Measurements from ENCODE around the gene DBF4B. TPM values are rescaled to one million over a fixed set of nuclear protein-coding genes. Genes with fewer than 3 reads are reported as not detected.

Gene DBF4B
- polyA plus RNA-seq, 1 of the 3 experiments (the other 2 are of a cell fraction): 8.3 TPM

DNA sequence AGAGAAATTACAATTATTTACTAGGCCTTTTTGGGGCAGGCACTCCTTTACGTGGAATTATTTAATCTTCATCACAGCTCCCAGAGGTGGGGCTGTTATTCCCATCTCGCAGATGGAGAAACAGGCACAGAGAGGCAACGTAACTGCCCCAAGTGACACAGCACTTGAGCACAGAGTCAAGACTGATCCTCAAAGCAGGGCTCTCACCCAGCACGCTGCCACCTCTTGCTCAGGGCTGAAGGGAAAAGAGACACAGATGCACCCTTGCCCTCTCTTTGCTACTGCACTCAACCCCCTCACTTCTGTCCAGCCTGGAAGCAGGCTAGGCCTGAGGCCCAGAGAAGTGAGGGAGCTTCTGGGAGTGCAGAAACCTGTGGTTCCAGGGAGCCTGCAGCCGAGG, 54.7 kb downstream of the DBF4B start:
- no peaks in the 10 kb centered on the region for H3K36me3 ChIP-seq (replicated peaks in 1 of 2; ENCODE audit: control insufficient read depth in 1 of 2, insufficient read depth in 2 of 2, low read length in 1 of 2)
- no peaks in the 10 kb centered on the region for H3K9me2 ChIP-seq
- H3K27ac ChIP-seq (ENCODE audit: low read depth in 2 of 2, low read length in 1 of 2): no peak overlapping the region
- 81% methylated on average over 5 of the region's 5 CpGs for WGBS (ENCODE audit: low lambda C conversion rate)
- no peaks in the 10 kb centered on the region for H3K79me2 ChIP-seq (ENCODE audit: insufficient read depth)
- H3K9ac ChIP-seq: no peak overlapping the region
- H3K9me3 ChIP-seq: no peaks in the 10 kb centered on the region
- no peak overlapping the region for H3K4me3 ChIP-seq (ENCODE audit: low read depth in 2 of 2, low read length in 1 of 2)
- no peak overlapping the region for H2AFZ ChIP-seq (ENCODE audit: low read depth)
- TF ChIP-seq, protein P1, sequence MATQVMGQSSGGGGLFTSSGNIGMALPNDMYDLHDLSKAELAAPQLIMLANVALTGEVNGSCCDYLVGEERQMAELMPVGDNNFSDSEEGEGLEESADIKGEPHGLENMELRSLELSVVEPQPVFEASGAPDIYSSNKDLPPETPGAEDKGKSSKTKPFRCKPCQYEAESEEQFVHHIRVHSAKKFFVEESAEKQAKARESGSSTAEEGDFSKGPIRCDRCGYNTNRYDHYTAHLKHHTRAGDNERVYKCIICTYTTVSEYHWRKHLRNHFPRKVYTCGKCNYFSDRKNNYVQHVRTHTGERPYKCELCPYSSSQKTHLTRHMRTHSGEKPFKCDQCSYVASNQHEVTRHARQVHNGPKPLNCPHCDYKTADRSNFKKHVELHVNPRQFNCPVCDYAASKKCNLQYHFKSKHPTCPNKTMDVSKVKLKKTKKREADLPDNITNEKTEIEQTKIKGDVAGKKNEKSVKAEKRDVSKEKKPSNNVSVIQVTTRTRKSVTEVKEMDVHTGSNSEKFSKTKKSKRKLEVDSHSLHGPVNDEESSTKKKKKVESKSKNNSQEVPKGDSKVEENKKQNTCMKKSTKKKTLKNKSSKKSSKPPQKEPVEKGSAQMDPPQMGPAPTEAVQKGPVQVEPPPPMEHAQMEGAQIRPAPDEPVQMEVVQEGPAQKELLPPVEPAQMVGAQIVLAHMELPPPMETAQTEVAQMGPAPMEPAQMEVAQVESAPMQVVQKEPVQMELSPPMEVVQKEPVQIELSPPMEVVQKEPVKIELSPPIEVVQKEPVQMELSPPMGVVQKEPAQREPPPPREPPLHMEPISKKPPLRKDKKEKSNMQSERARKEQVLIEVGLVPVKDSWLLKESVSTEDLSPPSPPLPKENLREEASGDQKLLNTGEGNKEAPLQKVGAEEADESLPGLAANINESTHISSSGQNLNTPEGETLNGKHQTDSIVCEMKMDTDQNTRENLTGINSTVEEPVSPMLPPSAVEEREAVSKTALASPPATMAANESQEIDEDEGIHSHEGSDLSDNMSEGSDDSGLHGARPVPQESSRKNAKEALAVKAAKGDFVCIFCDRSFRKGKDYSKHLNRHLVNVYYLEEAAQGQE (IDR thresholded peaks at IDR 0.05; ENCODE audit: low read depth, low read length): no peak
- TF ChIP-seq TCF12 (IDR thresholded peaks at IDR 0.05): no peak
- TF ChIP-seq CHD2 (IDR thresholded peaks at IDR 0.05; ENCODE audit: low read length, partially characterized antibody): no peak
- TF ChIP-seq GABPA (IDR thresholded peaks at IDR 0.05; ENCODE audit: low read depth): no peak
- TF ChIP-seq EP300 (IDR thresholded peaks at IDR 0.05; ENCODE audit: borderline replicate concordance in 1 of 2, low read depth in 1 of 2, low read length in 1 of 2): no peak
- TF ChIP-seq, protein P2, sequence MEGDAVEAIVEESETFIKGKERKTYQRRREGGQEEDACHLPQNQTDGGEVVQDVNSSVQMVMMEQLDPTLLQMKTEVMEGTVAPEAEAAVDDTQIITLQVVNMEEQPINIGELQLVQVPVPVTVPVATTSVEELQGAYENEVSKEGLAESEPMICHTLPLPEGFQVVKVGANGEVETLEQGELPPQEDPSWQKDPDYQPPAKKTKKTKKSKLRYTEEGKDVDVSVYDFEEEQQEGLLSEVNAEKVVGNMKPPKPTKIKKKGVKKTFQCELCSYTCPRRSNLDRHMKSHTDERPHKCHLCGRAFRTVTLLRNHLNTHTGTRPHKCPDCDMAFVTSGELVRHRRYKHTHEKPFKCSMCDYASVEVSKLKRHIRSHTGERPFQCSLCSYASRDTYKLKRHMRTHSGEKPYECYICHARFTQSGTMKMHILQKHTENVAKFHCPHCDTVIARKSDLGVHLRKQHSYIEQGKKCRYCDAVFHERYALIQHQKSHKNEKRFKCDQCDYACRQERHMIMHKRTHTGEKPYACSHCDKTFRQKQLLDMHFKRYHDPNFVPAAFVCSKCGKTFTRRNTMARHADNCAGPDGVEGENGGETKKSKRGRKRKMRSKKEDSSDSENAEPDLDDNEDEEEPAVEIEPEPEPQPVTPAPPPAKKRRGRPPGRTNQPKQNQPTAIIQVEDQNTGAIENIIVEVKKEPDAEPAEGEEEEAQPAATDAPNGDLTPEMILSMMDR (IDR thresholded peaks at IDR 0.05): no peak
- no peak for TF ChIP-seq POLR2AphosphoS5 (IDR thresholded peaks at IDR 0.05; ENCODE audit: low read depth, low read length)
- TF ChIP-seq, protein P3, sequence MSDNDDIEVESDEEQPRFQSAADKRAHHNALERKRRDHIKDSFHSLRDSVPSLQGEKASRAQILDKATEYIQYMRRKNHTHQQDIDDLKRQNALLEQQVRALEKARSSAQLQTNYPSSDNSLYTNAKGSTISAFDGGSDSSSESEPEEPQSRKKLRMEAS (IDR thresholded peaks at IDR 0.05; ENCODE audit: low read depth): no peak
- no peak for TF ChIP-seq TAF1 (IDR thresholded peaks at IDR 0.05; ENCODE audit: borderline replicate concordance, low read depth, low read length)
- no peak for TF ChIP-seq FOSL2 (IDR thresholded peaks at IDR 0.05; ENCODE audit: borderline replicate concordance, low read depth)
- TF ChIP-seq RFX5 (IDR thresholded peaks at IDR 0.05; ENCODE audit: low read length): no peak
- TF ChIP-seq YY1 (IDR thresholded peaks at IDR 0.05; ENCODE audit: low read depth): no peak
- TF ChIP-seq, protein P4, sequence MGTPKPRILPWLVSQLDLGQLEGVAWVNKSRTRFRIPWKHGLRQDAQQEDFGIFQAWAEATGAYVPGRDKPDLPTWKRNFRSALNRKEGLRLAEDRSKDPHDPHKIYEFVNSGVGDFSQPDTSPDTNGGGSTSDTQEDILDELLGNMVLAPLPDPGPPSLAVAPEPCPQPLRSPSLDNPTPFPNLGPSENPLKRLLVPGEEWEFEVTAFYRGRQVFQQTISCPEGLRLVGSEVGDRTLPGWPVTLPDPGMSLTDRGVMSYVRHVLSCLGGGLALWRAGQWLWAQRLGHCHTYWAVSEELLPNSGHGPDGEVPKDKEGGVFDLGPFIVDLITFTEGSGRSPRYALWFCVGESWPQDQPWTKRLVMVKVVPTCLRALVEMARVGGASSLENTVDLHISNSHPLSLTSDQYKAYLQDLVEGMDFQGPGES (IDR thresholded peaks at IDR 0.05; ENCODE audit: low read depth, low read length): no peak
- no peak for TF ChIP-seq MXI1 (IDR thresholded peaks at IDR 0.05; ENCODE audit: low read depth, low read length)
- no peak for TF ChIP-seq GATA2 (CRISPR knock-in tag; IDR thresholded peaks at IDR 0.05)
- no peak for TF ChIP-seq EZH2phosphoT487 (IDR thresholded peaks at IDR 0.05; ENCODE audit: borderline replicate concordance, low read depth)
- TF ChIP-seq, protein P5, sequence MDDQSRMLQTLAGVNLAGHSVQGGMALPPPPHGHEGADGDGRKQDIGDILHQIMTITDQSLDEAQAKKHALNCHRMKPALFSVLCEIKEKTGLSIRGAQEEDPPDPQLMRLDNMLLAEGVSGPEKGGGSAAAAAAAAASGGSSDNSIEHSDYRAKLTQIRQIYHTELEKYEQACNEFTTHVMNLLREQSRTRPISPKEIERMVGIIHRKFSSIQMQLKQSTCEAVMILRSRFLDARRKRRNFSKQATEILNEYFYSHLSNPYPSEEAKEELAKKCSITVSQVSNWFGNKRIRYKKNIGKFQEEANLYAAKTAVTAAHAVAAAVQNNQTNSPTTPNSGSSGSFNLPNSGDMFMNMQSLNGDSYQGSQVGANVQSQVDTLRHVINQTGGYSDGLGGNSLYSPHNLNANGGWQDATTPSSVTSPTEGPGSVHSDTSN (IDR thresholded peaks at IDR 0.05): no peak
- no peaks in the 10 kb centered on the region for H3F3A ChIP-seq (replicated peaks; ENCODE audit: insufficient read depth)
- no peak overlapping the region for H3K4me2 ChIP-seq
- no peak for DNase-seq
- H3K27me3 ChIP-seq (ENCODE audit: insufficient read depth): no peaks in the 10 kb centered on the region
- ChIA-PET CTCF (interaction anchor here (0.9 to 6.3 kb wide), 5 partner anchors 11 to 108 kb away, joined by 4 to 37 read pairs (median 7); no protein-coding TSS in a partner anchor), POLR2A (no interaction called here)
- H3K4me1 ChIP-seq (ENCODE audit: control insufficient read depth in 1 of 2, insufficient read depth in 2 of 2, low read depth in 1 of 2, low read length in 1 of 2): peaks cover 0 to 27% of the 10 kb centered on the region in 2 experiments; a peak in 1 of 4 replicates
- no peaks in the 10 kb centered on the region for H4K20me1 ChIP-seq (ENCODE audit: insufficient read depth)
